Stimulated activated naive B cell treated with anti-CD40 and anti-IgM and Interleukin-4, amounts not matched to agents 10 μg/mL and 1 μg/mL and 100 μg/mL, for 72 hours (primary cell): ENCODE results near the gene PARD6B.
"Not testable (repeated sequence)": the region's sequence is repeated elsewhere in the genome, so short reads cannot be mapped to it uniquely, and the experiment has no call there.

Experiments used
- ATAC-seq, 2 donors: fragments of 150-1000 bp; cut with Tn5 transposase; replicated peaks; 2 replicates each; pipeline ENCODE4 v1.10.0; 2021; ENCODE audit warnings: moderate library complexity in 1 of 2
- DNase-seq: peaks from one replicate; pipeline ENCODE4 v3.0.0; 2021
- H3K27ac Mint-ChIP-seq: one replicate; pipeline ENCODE4 v1.8.0; 2022; ENCODE audit warnings: mild to moderate bottlenecking, mixed read lengths
- H3K27me3 Mint-ChIP-seq, 2 donors: one replicate each; pipeline ENCODE4 v1.8.0; 2022; ENCODE audit warnings: mixed read lengths in 2 of 2
- H3K36me3 Mint-ChIP-seq, 2 donors: one replicate each; pipeline ENCODE4 v1.8.0; 2022; ENCODE audit warnings: mixed read lengths in 2 of 2, mild to moderate bottlenecking in 1 of 2
- H3K4me1 Mint-ChIP-seq, 2 donors: one replicate each; pipeline ENCODE4 v1.8.0; 2022; ENCODE audit warnings: mixed read lengths in 2 of 2, mild to moderate bottlenecking in 1 of 2
- H3K4me3 Mint-ChIP-seq, 2 donors: one replicate each; pipeline ENCODE4 v1.8.0; 2022; ENCODE audit warnings: mild to moderate bottlenecking in 2 of 2, mixed read lengths in 2 of 2, moderate library complexity in 1 of 2
- H3K9me3 Mint-ChIP-seq, 2 donors: one replicate each; pipeline ENCODE4 v1.8.0; 2022; ENCODE audit warnings: mixed read lengths in 2 of 2, mild to moderate bottlenecking in 1 of 2

The PARD6B gene

GRCh38 chr20:50712771-50713656 lies 18.4 kb upstream of the PARD6B start:
- Mint-ChIP-seq H3K27me3 (peaks cover 30 to 51% of the 10 kb centered on the region in 2 donors), H3K9me3 (no peaks in the 10 kb centered on the region), H3K4me3 (no peak overlapping the region), H3K27ac (no peak overlapping the region), H3K36me3 (no peaks in the 10 kb centered on the region), H3K4me1 (no peaks in the 10 kb centered on the region)
- DNase-seq (no peak), ATAC-seq (no peak)

GRCh38 chr20:50713657-50714101 lies 17.7 kb upstream of the PARD6B start:
- no peak overlapping the region for H3K27ac Mint-ChIP-seq
- H3K9me3 Mint-ChIP-seq, result no peaks in the 10 kb centered on the region
- ATAC-seq (no peak), DNase-seq (no peak)
- H3K36me3 Mint-ChIP-seq, result no peaks in the 10 kb centered on the region
- peaks cover 33 to 56% of the 10 kb centered on the region in 2 donors for H3K27me3 Mint-ChIP-seq
- H3K4me1 Mint-ChIP-seq, result no peaks in the 10 kb centered on the region
- no peak overlapping the region for H3K4me3 Mint-ChIP-seq

- ATAC-seq, DNase-seq, H3K27ac Mint-ChIP-seq, H3K4me3 Mint-ChIP-seq, H3K9me3 Mint-ChIP-seq, H3K36me3 Mint-ChIP-seq, H3K4me1 Mint-ChIP-seq: not testable (repeated sequence)
- H3K27me3 Mint-ChIP-seq, result peaks cover 33 to 52% of the 10 kb centered on the region in 2 donors
Measured at GRCh38 chr20:50714426-50714825, 17.0 kb upstream of the PARD6B start.

GRCh38 chr20:50715694-50716093 lies 15.7 kb upstream of the PARD6B start:
- Mint-ChIP-seq H3K36me3 (no peaks in the 10 kb centered on the region), H3K27ac (no peak overlapping the region), H3K9me3 (no peaks in the 10 kb centered on the region), H3K27me3 (peaks cover 37 to 52% of the 10 kb centered on the region in 2 donors), H3K4me1 (no peaks in the 10 kb centered on the region), H3K4me3 (no peak overlapping the region)
- no peak for DNase-seq
- no peak for ATAC-seq

- H3K36me3 Mint-ChIP-seq, result no peaks in the 10 kb centered on the region
- DNase-seq (no peak), ATAC-seq (no peak)
- no peak overlapping the region for H3K27ac Mint-ChIP-seq
- H3K4me1 Mint-ChIP-seq, result no peaks in the 10 kb centered on the region
- peaks cover 31 to 44% of the 10 kb centered on the region in 2 donors for H3K27me3 Mint-ChIP-seq
- H3K4me3 Mint-ChIP-seq, result no peak overlapping the region
- no peaks in the 10 kb centered on the region for H3K9me3 Mint-ChIP-seq
Measured at GRCh38 chr20:50716518-50716917, 14.9 kb upstream of the PARD6B start.

GRCh38 chr20:50717312-50717711 lies 14.1 kb upstream of the PARD6B start:
- ATAC-seq (no peak), DNase-seq (no peak)
- Mint-ChIP-seq H3K9me3 (no peaks in the 10 kb centered on the region), H3K4me1 (no peaks in the 10 kb centered on the region), H3K36me3 (no peaks in the 10 kb centered on the region), H3K4me3 (no peak overlapping the region), H3K27me3 (peaks cover 26 to 38% of the 10 kb centered on the region in 2 donors), H3K27ac (no peak overlapping the region)

- no peak overlapping the region for H3K27ac Mint-ChIP-seq
- no peak for DNase-seq
- no peak for ATAC-seq
- H3K9me3 Mint-ChIP-seq, result no peaks in the 10 kb centered on the region
- no peak overlapping the region for H3K4me3 Mint-ChIP-seq
- H3K36me3 Mint-ChIP-seq, result no peaks in the 10 kb centered on the region
- H3K4me1 Mint-ChIP-seq, result no peaks in the 10 kb centered on the region
- peaks cover 18 to 29% of the 10 kb centered on the region in 2 donors for H3K27me3 Mint-ChIP-seq
Measured at GRCh38 chr20:50717974-50718761, 13.2 kb upstream of the PARD6B start.

- Mint-ChIP-seq H3K27me3 (peaks cover 11 to 18% of the 10 kb centered on the region in 2 donors), H3K4me3 (no peak overlapping the region)
Measured at GRCh38 chr20:50719328-50719727, 12.1 kb upstream of the PARD6B start.

GRCh38 chr20:50720026-50720425 lies 11.4 kb upstream of the PARD6B start:
- no peaks in the 10 kb centered on the region for H3K4me1 Mint-ChIP-seq
- peaks cover 11 to 15% of the 10 kb centered on the region in 2 donors for H3K27me3 Mint-ChIP-seq
- H3K9me3 Mint-ChIP-seq, result no peaks in the 10 kb centered on the region
- no peak overlapping the region for H3K27ac Mint-ChIP-seq
- H3K4me3 Mint-ChIP-seq, result no peak overlapping the region
- DNase-seq (no peak), ATAC-seq (no peak)
- no peaks in the 10 kb centered on the region for H3K36me3 Mint-ChIP-seq

More at GRCh38 chr20:50719328-50719727, 12.1 kb upstream of the PARD6B start:
- ATAC-seq, result no peak
- Mint-ChIP-seq H3K27ac (no peak overlapping the region), H3K9me3 (no peaks in the 10 kb centered on the region), H3K36me3 (no peaks in the 10 kb centered on the region), H3K4me1 (no peaks in the 10 kb centered on the region)
- no peak for DNase-seq

- peaks cover 11 to 15% of the 10 kb centered on the region in 2 donors for H3K27me3 Mint-ChIP-seq
- ATAC-seq (no peak), DNase-seq (no peak)
- no peaks in the 10 kb centered on the region for H3K9me3 Mint-ChIP-seq
- no peak overlapping the region for H3K27ac Mint-ChIP-seq
- H3K4me1 Mint-ChIP-seq, result no peaks in the 10 kb centered on the region
- no peaks in the 10 kb centered on the region for H3K36me3 Mint-ChIP-seq
- H3K4me3 Mint-ChIP-seq, result no peak overlapping the region
Measured at GRCh38 chr20:50720582-50720981, 10.8 kb upstream of the PARD6B start.

GRCh38 chr20:50721881-50722281 lies 9.5 kb upstream of the PARD6B start:
- Mint-ChIP-seq H3K27me3 (peaks cover 11 to 15% of the 10 kb centered on the region in 2 donors), H3K4me3 (no peak overlapping the region), H3K4me1 (no peaks in the 10 kb centered on the region), H3K9me3 (no peaks in the 10 kb centered on the region), H3K27ac (no peak overlapping the region), H3K36me3 (no peaks in the 10 kb centered on the region)
- DNase-seq (no peak), ATAC-seq (no peak)

GRCh38 chr20:50722424-50723155 lies 8.8 kb upstream of the PARD6B start:
- peaks cover 8 to 11% of the 10 kb centered on the region in 2 donors for H3K27me3 Mint-ChIP-seq
- no peaks in the 10 kb centered on the region for H3K36me3 Mint-ChIP-seq
- DNase-seq (no peak), ATAC-seq (no peak)
- no peaks in the 10 kb centered on the region for H3K9me3 Mint-ChIP-seq
- no peak overlapping the region for H3K27ac Mint-ChIP-seq
- no peak overlapping the region for H3K4me3 Mint-ChIP-seq
- H3K4me1 Mint-ChIP-seq, result no peaks in the 10 kb centered on the region

- Mint-ChIP-seq H3K4me1 (no peaks in the 10 kb centered on the region), H3K4me3 (no peak overlapping the region), H3K27me3 (peaks cover 0 to 4% of the 10 kb centered on the region in 2 donors), H3K9me3 (no peaks in the 10 kb centered on the region), H3K36me3 (no peaks in the 10 kb centered on the region), H3K27ac (no peak overlapping the region)
- DNase-seq, result no peak
- ATAC-seq, result no peak
Measured at GRCh38 chr20:50723672-50724071, 7.7 kb upstream of the PARD6B start.

- DNase-seq, result no peak
- Mint-ChIP-seq H3K36me3 (no peaks in the 10 kb centered on the region), H3K9me3 (no peaks in the 10 kb centered on the region), H3K27me3 (peaks cover 0 to 4% of the 10 kb centered on the region in 2 donors), H3K4me3 (no peak overlapping the region), H3K4me1 (no peaks in the 10 kb centered on the region), H3K27ac (no peak overlapping the region)
- no peak for ATAC-seq
Measured at GRCh38 chr20:50724112-50724725, 7.2 kb upstream of the PARD6B start.
